K562 (cell line): ENCODE results near the gene SYVN1. TPM values are rescaled to one million over a fixed set of nuclear protein-coding genes. Genes with fewer than 3 reads are reported as not detected.

ENCODE experiments used
- CHCHD3 ChIP-seq: fragments of 250-450 bp; sonication (Bioruptor Pico); IDR thresholded peaks from 2 replicates; pipeline ENCODE4 v2.1.2; 2022; ENCODE audit warnings: mild to moderate bottlenecking
- CTBP1 ChIP-seq: fragments of 450-650 bp; IDR thresholded peaks from 2 replicates; pipeline ENCODE4 v1.6.1; 2016; ENCODE audit warnings: borderline replicate concordance
- DDX20 ChIP-seq: fragments of 450-650 bp; IDR thresholded peaks from 2 replicates; pipeline ENCODE4 v1.6.1; 2016; ENCODE audit warnings: missing genetic modification characterization, low read depth, mild to moderate bottlenecking, missing compliant biosample characterization, moderate library complexity
- ELK3 ChIP-seq: fragments of 450-650 bp; formaldehyde crosslinking; IDR thresholded peaks from 2 replicates; pipeline ENCODE4 v1.4.0; 2020; ENCODE audit warnings: mild to moderate bottlenecking
- OTX1 ChIP-seq: fragments of 450-650 bp; formaldehyde crosslinking; IDR thresholded peaks from 2 replicates; pipeline ENCODE4 v1.4.0; 2022; ENCODE audit warnings: mild to moderate bottlenecking
- SNIP1 ChIP-seq: fragments of 450-650 bp; IDR thresholded peaks from 2 replicates; pipeline ENCODE4 v1.7.1; 2017; ENCODE audit warnings: low read depth, mild to moderate bottlenecking
- STAG1 ChIP-seq: sonication (generic); formaldehyde crosslinking; IDR thresholded peaks from 2 replicates; pipeline ENCODE4 v1.5.0; 2020; ENCODE audit warnings: missing genetic modification reagents, borderline replicate concordance
- XRCC5 ChIP-seq: fragments of 200-400 bp; formaldehyde crosslinking; IDR thresholded peaks from 2 replicates; pipeline ENCODE4 v1.6.1; 2017; ENCODE audit warnings: low read depth, mild to moderate bottlenecking, low read length
- YY1 ChIP-seq, 3 experiments: IDR thresholded peaks; 2 replicates each; pipeline ENCODE4 v1.6.1; 2011; ENCODE audit warnings: low read length in 2 of 3, mild to moderate bottlenecking in 2 of 3, moderate library complexity in 2 of 3, borderline replicate concordance in 1 of 3, control low read depth in 1 of 3, low read depth in 1 of 3; ENCODE audit not compliant: insufficient read depth in 3 of 3, insufficient replicate concordance in 2 of 3, control insufficient read depth in 1 of 3, insufficient read length in 1 of 3; ENCODE audit errors: extremely low read depth in 1 of 3
- ZNF318 ChIP-seq, 2 experiments: fragments of 450-650 bp; IDR thresholded peaks; 2 replicates each; pipeline ENCODE4 v1.6.1; 2016; ENCODE audit warnings: mild to moderate bottlenecking in 2 of 2, borderline replicate concordance in 1 of 2, low read depth in 1 of 2, moderate library complexity in 1 of 2
- ZNF444 ChIP-seq: fragments of 250-450 bp; sonication (Bioruptor Pico); IDR thresholded peaks from 2 replicates; pipeline ENCODE4 v1.4.0; 2020; ENCODE audit warnings: mild to moderate bottlenecking, moderate library complexity
- polyA plus RNA-seq, 8 experiments: library from polyadenylated mRNA; depleted of rRNA in 4 of 8; stranded (reverse) in 5 of 8; unstranded in 3 of 8; fragments of >200 nt; fragmentation: Nextera tagmentation in 2 of 8; fragmentation: Illumina TruSeq in 1 of 8; extraction: Ambion mirVana in 2 of 8; extraction: Trizol in 1 of 8; gene quantifications; 2 replicates each; pipeline versions ENCODE4 v1.2.1 to v1.2.3, GENCODE V29; 2011 to 2014; ENCODE audit warnings: inconsistent platforms in 1 of 8, missing spikeins in 1 of 8
- total RNA-seq, 7 experiments: library from RNA; depleted of rRNA in 6 of 7; stranded (reverse); fragments of >200 nt in 6 of 7; fragmentation: Illumina TruSeq in 2 of 7; extraction: Trizol in 2 of 7; gene quantifications; 2 replicates each; pipeline versions ENCODE4 v1.2.1 to v1.2.3, GENCODE V29; 2011 to 2021; ENCODE audit warnings: low replicate concordance in 1 of 7
- TF ChIP-seq, protein P1 (sequence below): fragments of 250-450 bp; sonication (Bioruptor Pico); IDR thresholded peaks from 2 replicates; pipeline ENCODE4 v1.4.0; 2020
- TF ChIP-seq, protein P2 (sequence below), 2 experiments: fragments of 450-650 bp; conservative IDR thresholded peaks; 2 replicates each; pipeline ENCODE4 v1.6.1; 2017; ENCODE audit warnings: mild to moderate bottlenecking in 2 of 2, moderate library complexity in 2 of 2

The SYVN1 gene
- total and polyA plus RNA-seq, 9 of the 15 experiments (the other 6 are each of a cell fraction or from before 2014, with no cell fraction given): 0.41 to 47.4 (median 9.9) TPM

DNA sequence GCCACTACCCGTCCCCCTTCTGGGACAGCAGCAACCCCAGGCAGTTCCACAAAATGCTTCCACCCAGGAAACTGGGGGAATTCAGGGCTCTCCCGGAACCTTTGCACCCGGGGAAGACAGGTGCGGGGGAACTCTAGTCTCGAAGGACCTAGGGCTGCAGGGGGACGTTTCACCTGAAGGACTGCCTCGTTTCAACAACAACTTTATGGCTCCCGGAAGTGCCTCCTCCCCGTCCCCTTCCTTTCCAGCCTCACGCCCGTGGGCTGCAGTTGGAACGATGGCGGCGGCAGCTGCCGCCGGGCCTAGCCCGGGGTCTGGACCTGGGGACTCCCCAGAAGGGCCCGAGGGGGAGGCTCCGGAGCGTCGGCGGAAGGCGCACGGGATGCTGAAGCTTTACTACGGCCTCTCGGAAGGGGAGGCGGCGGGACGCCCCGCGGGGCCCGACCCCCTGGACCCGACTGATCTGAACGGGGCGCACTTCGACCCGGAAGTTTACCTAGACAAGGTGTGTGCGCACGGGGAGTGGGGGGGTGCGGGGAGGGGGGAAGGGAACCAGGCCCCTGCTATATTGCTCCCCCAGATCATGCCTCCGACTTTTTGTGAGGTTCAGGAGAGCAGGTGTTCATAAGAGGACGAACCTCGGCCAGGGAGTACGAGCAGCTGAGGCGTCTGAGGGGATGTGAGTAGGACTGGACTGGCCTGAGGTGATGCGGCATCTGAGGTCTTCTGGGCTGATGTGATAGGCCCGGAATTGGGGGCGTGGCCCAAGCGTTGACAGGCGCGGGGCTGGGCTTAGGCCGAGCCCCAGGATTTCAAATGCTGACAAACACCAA lies 38.1 kb downstream of the SYVN1 start, which contains the start of gene VPS51 (continued):
- no peak for TF ChIP-seq ELK3 (CRISPR knock-in tag)
- TF ChIP-seq ZNF318 (IDR thresholded peaks at IDR 0.05; ENCODE audit: borderline replicate concordance in 1 of 2, low read depth in 1 of 2): no peak
- peak; percentile 100 for TF ChIP-seq XRCC5
- peak; percentile 90 for TF ChIP-seq OTX1 (CRISPR knock-in tag)
- TF ChIP-seq, protein P1, sequence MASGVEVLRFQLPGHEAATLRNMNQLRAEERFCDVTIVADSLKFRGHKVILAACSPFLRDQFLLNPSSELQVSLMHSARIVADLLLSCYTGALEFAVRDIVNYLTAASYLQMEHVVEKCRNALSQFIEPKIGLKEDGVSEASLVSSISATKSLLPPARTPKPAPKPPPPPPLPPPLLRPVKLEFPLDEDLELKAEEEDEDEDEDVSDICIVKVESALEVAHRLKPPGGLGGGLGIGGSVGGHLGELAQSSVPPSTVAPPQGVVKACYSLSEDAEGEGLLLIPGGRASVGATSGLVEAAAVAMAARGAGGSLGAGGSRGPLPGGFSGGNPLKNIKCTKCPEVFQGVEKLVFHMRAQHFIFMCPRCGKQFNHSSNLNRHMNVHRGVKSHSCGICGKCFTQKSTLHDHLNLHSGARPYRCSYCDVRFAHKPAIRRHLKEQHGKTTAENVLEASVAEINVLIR (CRISPR knock-in tag): peak; percentile 49; the same call in 1 of the 2 replicates
- no peak for TF ChIP-seq ZNF444 (CRISPR knock-in tag)
- TF ChIP-seq SNIP1: no peak; the same call in 1 of the 2 replicates
- TF ChIP-seq CHCHD3: 0 out of 2 replicates have a peak, but pooled peaks have one; percentile 65
- TF ChIP-seq, protein P2, sequence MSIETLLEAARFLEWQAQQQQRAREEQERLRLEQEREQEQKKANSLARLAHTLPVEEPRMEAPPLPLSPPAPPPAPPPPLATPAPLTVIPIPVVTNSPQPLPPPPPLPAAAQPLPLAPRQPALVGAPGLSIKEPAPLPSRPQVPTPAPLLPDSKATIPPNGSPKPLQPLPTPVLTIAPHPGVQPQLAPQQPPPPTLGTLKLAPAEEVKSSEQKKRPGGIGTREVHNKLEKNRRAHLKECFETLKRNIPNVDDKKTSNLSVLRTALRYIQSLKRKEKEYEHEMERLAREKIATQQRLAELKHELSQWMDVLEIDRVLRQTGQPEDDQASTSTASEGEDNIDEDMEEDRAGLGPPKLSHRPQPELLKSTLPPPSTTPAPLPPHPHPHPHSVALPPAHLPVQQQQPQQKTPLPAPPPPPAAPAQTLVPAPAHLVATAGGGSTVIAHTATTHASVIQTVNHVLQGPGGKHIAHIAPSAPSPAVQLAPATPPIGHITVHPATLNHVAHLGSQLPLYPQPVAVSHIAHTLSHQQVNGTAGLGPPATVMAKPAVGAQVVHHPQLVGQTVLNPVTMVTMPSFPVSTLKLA (conservative IDR thresholded peaks at IDR 0.05): peak; percentile 81 to 88
- no peak for TF ChIP-seq DDX20 (tag)
- TF ChIP-seq CTBP1: peak; percentile 68
- peak; percentile 52 to 93 (median 87) for TF ChIP-seq YY1 (IDR thresholded peaks at IDR 0.05; ENCODE audit: borderline replicate concordance in 1 of 3, control insufficient read depth in 1 of 3, extremely low read depth in 1 of 3, insufficient read depth in 3 of 3, insufficient read length in 1 of 3, insufficient replicate concordance in 2 of 3, low read depth in 1 of 3, low read length in 2 of 3)
- TF ChIP-seq STAG1: no peak
